Endothelial cell (in vitro differentiated cells): ENCODE measurements around the gene NEDD4L. TPM values are rescaled to one million over a fixed set of nuclear protein-coding genes. Genes with fewer than 3 reads are reported as not detected.

Source experiments
- DNase-seq: peaks from one replicate; pipeline ENCODE4 v3.0.0; 2021; ENCODE audit warnings: low spot score
- H3K27ac Mint-ChIP-seq: one replicate; pipeline ENCODE4 v1.8.0; 2021; ENCODE audit warnings: mixed read lengths, inconsistent platforms; ENCODE audit not compliant: unreplicated experiment
- H3K27me3 Mint-ChIP-seq: one replicate; pipeline ENCODE4 v1.8.0; 2021; ENCODE audit warnings: mild to moderate bottlenecking, moderate library complexity, mixed read lengths, inconsistent platforms; ENCODE audit not compliant: unreplicated experiment
- H3K36me3 Mint-ChIP-seq: one replicate; pipeline ENCODE4 v1.8.0; 2021; ENCODE audit warnings: mild to moderate bottlenecking, low read depth, mixed read lengths, inconsistent platforms; ENCODE audit not compliant: unreplicated experiment
- H3K4me1 Mint-ChIP-seq: one replicate; pipeline ENCODE4 v1.8.0; 2021; ENCODE audit warnings: mild to moderate bottlenecking, mixed read lengths, inconsistent platforms; ENCODE audit not compliant: unreplicated experiment
- H3K4me3 Mint-ChIP-seq: one replicate; pipeline ENCODE4 v1.8.0; 2021; ENCODE audit warnings: mild to moderate bottlenecking, mixed read lengths, inconsistent platforms; ENCODE audit not compliant: unreplicated experiment
- H3K9me3 Mint-ChIP-seq: one replicate; pipeline ENCODE4 v1.8.0; 2021; ENCODE audit warnings: mixed read lengths, inconsistent platforms; ENCODE audit not compliant: unreplicated experiment
- total RNA-seq: library from RNA; stranded (reverse); fragmentation: NEBNext Ultra II Directional; extraction: Animal tissue kit (Norgen Biotek cat#: 25700); gene quantifications from one replicate; pipeline ENCODE4 v1.2.1, GENCODE V29; 2021; ENCODE audit not compliant: unreplicated experiment
- TF ChIP-seq, protein P1 (sequence below): fragments of 200-600 bp; sonication (generic); IDR thresholded peaks from one replicate; pipeline ENCODE4 v1.5.0; 2021; ENCODE audit warnings: antibody characterized with exemption; ENCODE audit not compliant: unreplicated experiment

NEDD4L gene
- total RNA-seq, 1 donor from 2014 or later, result 42.8 TPM

GRCh38 chr18:58192519-58192918 lies 148.5 kb downstream of the NEDD4L start:
- Mint-ChIP-seq H3K27me3 (no peaks in the 10 kb centered on the region), H3K4me1 (peaks cover 27% of the 10 kb centered on the region), H3K4me3 (no peak overlapping the region), H3K36me3 (no peaks in the 10 kb centered on the region), H3K9me3 (no peaks in the 10 kb centered on the region), H3K27ac (no peak overlapping the region)
- no peak for DNase-seq
- TF ChIP-seq, protein P1, sequence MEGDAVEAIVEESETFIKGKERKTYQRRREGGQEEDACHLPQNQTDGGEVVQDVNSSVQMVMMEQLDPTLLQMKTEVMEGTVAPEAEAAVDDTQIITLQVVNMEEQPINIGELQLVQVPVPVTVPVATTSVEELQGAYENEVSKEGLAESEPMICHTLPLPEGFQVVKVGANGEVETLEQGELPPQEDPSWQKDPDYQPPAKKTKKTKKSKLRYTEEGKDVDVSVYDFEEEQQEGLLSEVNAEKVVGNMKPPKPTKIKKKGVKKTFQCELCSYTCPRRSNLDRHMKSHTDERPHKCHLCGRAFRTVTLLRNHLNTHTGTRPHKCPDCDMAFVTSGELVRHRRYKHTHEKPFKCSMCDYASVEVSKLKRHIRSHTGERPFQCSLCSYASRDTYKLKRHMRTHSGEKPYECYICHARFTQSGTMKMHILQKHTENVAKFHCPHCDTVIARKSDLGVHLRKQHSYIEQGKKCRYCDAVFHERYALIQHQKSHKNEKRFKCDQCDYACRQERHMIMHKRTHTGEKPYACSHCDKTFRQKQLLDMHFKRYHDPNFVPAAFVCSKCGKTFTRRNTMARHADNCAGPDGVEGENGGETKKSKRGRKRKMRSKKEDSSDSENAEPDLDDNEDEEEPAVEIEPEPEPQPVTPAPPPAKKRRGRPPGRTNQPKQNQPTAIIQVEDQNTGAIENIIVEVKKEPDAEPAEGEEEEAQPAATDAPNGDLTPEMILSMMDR, result no peak

GRCh38 chr18:58194028-58194427 lies 150.0 kb downstream of the NEDD4L start:
- peak; percentile 48 for DNase-seq
- Mint-ChIP-seq H3K27me3 (no peaks in the 10 kb centered on the region), H3K9me3 (no peaks in the 10 kb centered on the region), H3K4me1 (peaks cover 27% of the 10 kb centered on the region), H3K27ac (no peak overlapping the region), H3K36me3 (no peaks in the 10 kb centered on the region), H3K4me3 (no peak overlapping the region)
- TF ChIP-seq, protein P1, result peak; percentile 38

GRCh38 chr18:58195278-58195765 lies 151.3 kb downstream of the NEDD4L start:
- H3K4me1 Mint-ChIP-seq, result peaks cover 24% of the 10 kb centered on the region
- no peaks in the 10 kb centered on the region for H3K9me3 Mint-ChIP-seq
- TF ChIP-seq, protein P1, result no peak
- DNase-seq, result peak; percentile 23
- no peaks in the 10 kb centered on the region for H3K36me3 Mint-ChIP-seq
- H3K27ac Mint-ChIP-seq, result peak overlapping the region; percentile 80
- H3K4me3 Mint-ChIP-seq, result peak overlapping the region; percentile 85
- no peaks in the 10 kb centered on the region for H3K27me3 Mint-ChIP-seq

DNA sequence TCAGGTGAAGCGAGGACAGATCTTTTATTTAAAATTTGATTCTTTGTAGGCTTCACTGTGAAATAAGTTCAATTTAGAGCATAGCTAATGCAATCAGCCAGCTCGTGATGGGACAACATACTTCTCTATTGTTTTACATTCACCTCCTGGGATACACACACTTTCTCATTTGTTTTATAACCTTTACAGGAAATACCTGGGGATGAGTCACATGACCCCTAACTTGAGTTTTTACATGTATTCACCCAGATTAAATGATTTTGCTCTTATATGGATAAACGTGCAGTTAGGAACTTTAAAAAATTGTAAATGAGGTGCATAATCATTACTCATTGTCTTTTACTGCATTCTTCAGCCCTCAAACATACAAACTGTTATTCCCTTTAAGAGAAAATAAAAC lies 152.1 kb downstream of the NEDD4L start:
- TF ChIP-seq, protein P1, result no peak

DNA sequence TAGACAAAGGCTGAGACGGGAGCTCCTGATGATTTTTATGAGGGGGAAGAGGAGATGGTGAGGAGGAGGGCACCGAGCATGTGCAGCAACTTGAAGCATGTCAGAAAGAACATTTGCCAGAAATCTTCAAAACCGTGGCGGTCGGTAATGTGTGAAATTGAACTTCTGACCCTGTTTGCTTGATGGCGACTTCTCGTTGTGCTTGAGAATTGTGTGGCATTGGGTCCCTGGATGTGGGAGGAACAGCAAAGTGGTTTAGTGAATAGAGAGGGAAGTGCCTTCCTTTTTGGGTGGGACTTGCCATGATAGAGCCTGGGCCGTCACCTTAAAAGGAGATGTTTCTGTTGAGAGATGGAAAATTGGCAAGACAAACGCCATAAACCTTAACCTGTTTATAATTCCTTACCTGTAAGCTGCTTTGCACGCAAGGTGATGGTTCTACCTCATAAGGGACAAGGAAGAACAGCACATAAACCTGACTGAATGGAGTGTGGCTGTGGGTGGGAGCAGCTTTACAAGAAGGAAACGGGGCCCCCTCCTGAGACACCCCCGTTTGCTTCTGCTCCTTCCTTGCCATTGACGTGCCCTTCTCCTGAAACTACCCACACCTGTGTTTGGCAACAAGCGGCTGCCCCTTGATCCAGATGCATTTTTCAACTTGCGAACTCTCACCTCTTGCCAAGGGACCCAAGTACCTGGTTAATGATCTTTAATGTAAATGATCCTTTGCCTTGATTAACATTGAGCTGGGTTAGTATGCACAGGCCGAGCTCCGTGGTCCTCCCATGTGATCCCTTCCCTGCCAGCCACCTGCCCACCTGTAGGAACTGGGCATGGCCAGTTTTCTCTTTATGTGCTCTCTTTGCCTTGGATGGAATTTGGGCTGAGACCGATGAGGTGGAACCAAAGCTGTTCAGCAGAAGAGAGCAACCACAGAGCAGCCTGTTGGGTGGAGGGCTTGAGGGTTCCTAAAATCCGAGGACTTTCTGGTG lies 153.2 kb downstream of the NEDD4L start:
- Mint-ChIP-seq H3K4me3 (no peak overlapping the region), H3K27me3 (no peaks in the 10 kb centered on the region), H3K27ac (no peak overlapping the region), H3K4me1 (peaks cover 33% of the 10 kb centered on the region), H3K9me3 (no peaks in the 10 kb centered on the region), H3K36me3 (no peaks in the 10 kb centered on the region)
- TF ChIP-seq, protein P1, result no peak
- no peak for DNase-seq

More for the DNA sequence above, 152.1 kb downstream of the NEDD4L start:
- H3K4me1 Mint-ChIP-seq, result peaks cover 24% of the 10 kb centered on the region
- H3K27me3 Mint-ChIP-seq, result no peaks in the 10 kb centered on the region
- no peaks in the 10 kb centered on the region for H3K36me3 Mint-ChIP-seq
- peak overlapping the region; percentile 85 for H3K4me3 Mint-ChIP-seq
- no peak for DNase-seq
- H3K27ac Mint-ChIP-seq, result peak overlapping the region; percentile 37
- H3K9me3 Mint-ChIP-seq, result no peaks in the 10 kb centered on the region
